ENCODE measurements around the gene HOXC6.

The HOXC6 gene

DNA sequence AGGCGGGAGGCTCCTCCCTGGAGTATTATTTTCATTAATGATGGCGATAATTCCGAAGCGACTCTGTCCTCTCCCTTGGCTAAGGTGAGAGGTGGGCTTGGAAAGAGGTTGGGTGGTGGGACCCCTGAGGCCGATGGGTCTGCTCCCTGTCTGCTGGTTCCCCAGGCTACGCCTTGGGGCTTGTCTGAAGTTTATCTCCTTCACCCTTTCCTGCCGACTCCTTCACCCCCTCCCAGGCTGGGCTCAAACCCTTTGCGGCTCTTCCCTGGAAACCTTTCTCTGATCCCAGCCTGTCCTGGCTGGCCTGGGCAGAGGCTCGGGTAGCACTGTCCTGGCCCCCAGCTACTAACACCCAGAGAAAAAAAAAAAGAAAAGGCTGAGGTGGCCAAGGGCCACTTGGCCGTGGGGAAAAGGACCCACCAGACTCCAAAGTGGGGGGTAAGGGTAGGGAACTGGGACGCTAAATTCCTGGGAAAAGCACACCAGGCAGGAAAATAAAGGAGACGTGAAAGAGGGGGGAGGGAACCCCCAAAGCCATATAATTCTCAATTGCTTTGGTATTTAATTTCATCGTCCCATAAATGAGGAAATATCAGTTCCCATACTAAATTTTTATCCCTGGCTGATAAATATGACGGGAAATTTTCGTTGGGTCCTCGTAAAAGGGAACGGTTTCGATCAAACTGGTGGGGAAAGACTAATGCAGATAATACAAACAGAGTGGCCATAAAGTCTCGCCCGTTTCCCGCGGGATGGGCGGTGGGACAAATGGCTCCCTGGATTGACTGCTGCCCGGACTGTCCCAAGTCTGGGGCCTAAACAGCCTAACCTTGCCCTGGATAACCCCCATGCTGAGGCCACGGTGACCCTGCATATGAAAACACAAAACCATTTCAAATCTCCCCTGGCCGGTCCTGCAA lies 45.3 kb upstream of the HOXC6 start:
- DNase-seq (ENCODE audit: insufficient read length, low spot score), result no peak
- TF ChIP-seq, protein P1, sequence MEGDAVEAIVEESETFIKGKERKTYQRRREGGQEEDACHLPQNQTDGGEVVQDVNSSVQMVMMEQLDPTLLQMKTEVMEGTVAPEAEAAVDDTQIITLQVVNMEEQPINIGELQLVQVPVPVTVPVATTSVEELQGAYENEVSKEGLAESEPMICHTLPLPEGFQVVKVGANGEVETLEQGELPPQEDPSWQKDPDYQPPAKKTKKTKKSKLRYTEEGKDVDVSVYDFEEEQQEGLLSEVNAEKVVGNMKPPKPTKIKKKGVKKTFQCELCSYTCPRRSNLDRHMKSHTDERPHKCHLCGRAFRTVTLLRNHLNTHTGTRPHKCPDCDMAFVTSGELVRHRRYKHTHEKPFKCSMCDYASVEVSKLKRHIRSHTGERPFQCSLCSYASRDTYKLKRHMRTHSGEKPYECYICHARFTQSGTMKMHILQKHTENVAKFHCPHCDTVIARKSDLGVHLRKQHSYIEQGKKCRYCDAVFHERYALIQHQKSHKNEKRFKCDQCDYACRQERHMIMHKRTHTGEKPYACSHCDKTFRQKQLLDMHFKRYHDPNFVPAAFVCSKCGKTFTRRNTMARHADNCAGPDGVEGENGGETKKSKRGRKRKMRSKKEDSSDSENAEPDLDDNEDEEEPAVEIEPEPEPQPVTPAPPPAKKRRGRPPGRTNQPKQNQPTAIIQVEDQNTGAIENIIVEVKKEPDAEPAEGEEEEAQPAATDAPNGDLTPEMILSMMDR (IDR thresholded peaks at IDR 0.05; ENCODE audit: insufficient read depth, missing control alignments), result no peak
- no peak for FAIRE-seq

DNA sequence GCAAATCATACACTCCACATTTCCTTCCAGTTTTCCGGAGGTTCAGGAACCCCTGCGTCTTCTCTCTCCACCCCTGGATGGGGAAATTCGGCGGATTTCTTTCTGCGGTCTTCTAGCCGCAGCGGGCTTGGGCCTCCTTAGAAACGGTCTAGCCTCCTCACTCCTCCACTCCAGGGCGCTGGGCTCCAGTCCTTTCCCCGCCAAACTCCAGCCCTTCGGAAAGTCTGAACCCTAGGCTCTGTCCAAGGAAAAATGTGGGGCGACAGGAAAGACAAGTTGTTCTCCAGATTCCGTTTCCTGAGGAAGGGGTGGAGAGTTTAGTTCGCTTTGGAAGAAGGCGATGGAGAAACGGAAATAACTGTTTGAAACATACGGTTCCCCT lies 44.7 kb upstream of the HOXC6 start:
- TF ChIP-seq, protein P1 (IDR thresholded peaks at IDR 0.05; ENCODE audit: insufficient read depth, missing control alignments), result no peak
- FAIRE-seq (no peak), DNase-seq (ENCODE audit: insufficient read length, low spot score) (no peak)

DNA sequence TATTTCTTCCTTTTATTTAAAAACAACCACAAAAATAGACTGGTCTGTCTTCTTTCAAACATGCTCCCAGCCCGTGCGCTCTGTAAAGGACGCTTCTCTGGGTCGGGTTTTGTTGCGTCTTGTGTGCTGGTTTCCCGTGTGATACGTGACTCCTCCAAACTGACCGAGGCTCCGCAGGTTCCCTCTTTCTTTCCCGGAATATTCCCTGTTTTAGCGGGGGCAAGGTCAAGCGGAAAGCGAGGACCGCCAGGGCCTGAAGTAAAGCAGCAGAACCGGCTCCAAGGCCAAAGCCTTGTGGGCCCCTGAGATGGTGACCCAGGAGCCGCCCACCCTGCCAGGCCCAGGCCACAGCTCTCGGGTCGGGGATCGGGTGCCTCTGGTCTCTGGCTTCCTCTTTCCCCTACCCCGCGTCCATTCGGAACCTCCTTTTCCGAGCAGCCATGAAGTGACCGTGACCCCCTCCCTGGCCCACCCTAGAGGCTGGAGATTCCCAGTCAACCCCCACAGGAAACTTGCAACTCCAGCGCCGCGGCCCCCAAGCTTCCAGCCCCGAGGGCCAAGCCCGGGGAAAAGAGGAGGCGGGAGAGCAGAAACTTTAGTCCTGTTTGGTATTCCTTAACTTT lies 44.2 kb upstream of the HOXC6 start:
- TF ChIP-seq, protein P1 (IDR thresholded peaks at IDR 0.05; ENCODE audit: insufficient read depth, missing control alignments), result no peak
- no peak for FAIRE-seq

DNA sequence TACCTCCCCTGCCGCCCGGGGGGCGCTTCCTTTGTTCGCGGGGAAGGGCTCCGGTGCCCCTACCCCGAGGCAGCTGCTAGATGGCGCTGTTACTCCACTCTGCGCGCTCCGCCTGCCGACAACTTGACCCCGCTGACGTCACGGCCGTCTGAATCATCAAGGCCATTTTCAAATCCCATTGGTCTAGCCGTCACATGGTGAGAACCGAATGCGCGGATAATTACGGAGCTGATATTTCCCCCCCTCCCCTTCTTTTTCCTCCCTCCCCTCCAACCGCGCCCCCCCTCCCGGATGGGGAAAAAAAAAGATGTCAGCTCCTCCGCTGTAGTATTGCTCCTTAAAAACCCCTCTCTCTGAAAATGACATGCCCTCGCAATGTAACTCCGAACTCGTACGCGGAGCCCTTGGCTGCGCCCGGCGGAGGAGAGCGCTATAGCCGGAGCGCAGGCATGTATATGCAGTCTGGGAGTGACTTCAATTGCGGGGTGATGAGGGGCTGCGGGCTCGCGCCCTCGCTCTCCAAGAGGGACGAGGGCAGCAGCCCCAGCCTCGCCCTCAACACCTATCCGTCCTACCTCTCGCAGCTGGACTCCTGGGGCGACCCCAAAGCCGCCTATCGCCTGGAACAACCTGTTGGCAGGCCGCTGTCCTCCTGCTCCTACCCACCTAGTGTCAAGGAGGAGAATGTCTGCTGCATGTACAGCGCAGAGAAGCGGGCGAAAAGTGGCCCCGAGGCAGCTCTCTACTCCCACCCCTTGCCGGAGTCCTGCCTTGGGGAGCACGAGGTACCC lies 43.1 kb upstream of the HOXC6 start, which contains the start of gene HOXC10:
Gene HOXC10, plus strand, starts transcription at position 246 of the 791 bp plus-strand sequence. Its CDS starts 114 bp downstream, at position 360.
- TF ChIP-seq, protein P1 (IDR thresholded peaks at IDR 0.05; ENCODE audit: insufficient read depth, missing control alignments), result peak; percentile 70
- no peak for FAIRE-seq

More for the DNA sequence above, 44.2 kb upstream of the HOXC6 start:
- DNase-seq (ENCODE audit: insufficient read length, low spot score), result no peak

DNA sequence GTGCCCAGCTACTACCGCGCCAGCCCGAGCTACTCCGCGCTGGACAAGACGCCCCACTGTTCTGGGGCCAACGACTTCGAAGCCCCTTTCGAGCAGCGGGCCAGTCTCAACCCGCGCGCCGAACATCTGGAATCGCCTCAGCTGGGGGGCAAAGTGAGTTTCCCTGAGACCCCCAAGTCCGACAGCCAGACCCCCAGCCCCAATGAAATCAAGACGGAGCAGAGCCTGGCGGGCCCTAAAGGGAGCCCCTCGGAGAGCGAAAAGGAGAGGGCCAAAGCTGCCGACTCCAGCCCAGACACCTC lies 42.6 kb upstream of the HOXC6 start:
- TF ChIP-seq, protein P1 (IDR thresholded peaks at IDR 0.05; ENCODE audit: insufficient read depth, missing control alignments), result no peak
- DNase-seq (ENCODE audit: insufficient read length, low spot score) (no peak), FAIRE-seq (no peak)

More for the DNA sequence above, 43.1 kb upstream of the HOXC6 start, which contains the start of gene HOXC10:
- DNase-seq (ENCODE audit: insufficient read length, low spot score), result peak; percentile 86

DNA sequence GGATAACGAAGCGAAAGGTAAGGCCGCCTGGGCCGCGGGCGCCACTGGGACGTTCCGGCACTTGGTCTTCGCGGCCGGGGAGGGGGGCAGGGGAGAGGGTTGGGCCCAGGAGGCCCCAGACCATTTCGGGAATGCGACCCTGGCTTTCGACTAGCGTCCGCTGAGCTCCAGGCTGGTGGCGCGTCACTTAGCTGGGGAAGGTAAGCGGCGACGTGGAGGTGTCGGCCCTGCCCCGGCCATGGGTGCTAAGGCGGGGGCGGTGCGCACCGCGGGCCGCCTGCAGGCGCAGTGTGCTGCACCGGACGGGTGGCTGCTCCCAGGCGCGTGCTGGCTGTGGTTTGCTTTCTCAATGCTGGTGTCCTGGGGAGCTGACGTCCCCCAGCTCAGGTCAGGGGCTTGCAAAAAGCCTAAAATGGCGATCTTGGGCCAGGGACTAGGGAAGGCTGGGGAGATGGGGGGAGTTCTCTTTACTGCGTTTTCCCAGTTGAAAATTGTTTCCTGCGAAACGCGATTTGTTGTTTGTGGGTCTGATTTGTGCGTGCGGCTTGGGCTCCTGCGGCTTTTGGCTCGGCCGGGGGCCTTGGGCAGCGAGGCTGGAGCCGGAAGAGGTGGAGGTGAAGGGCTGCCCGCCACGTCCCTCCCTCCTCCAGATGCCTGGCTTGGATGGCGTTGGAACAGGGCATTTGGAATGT lies 42.1 kb upstream of the HOXC6 start:
- DNase-seq (ENCODE audit: insufficient read length, low spot score) (no peak), FAIRE-seq (no peak)
- TF ChIP-seq, protein P1 (IDR thresholded peaks at IDR 0.05; ENCODE audit: insufficient read depth, missing control alignments), result no peak

All from D721Med (cell line).